ENCODE results near the gene MANEAL.

Gene MANEAL

GRCh38 chr1:37782491-37782890, 11.2 kb upstream of the MANEAL start:
- H3K36me3 ChIP-seq (ENCODE audit: control insufficient read depth, insufficient read depth, low read length), result no peaks in the 10 kb centered on the region
- peaks cover 14% of the 10 kb centered on the region for H3K27me3 ChIP-seq (ENCODE audit: control insufficient read depth, insufficient read depth, low read length, poor library complexity, severe bottlenecking)
- no peak overlapping the region for H3K27ac ChIP-seq (ENCODE audit: insufficient read depth, low read depth, low read length, poor library complexity, severe bottlenecking)
- no peaks in the 10 kb centered on the region for H3K9me3 ChIP-seq (ENCODE audit: control insufficient read depth, low read length)
- H3K4me3 ChIP-seq (ENCODE audit: insufficient read depth, low read depth, low read length), result no peak overlapping the region
- WGBS, 2 experiments, result 85% methylated on average over 15 to 16 of the region's 17 CpGs
- no peaks in the 10 kb centered on the region for H3K4me1 ChIP-seq (ENCODE audit: control insufficient read depth, insufficient read depth, low read length)

GRCh38 chr1:37792943-37793686, 532 bp upstream of the MANEAL start:
- Histone ChIP-seq H3K4me3 (ENCODE audit: insufficient read depth, low read depth, low read length) (no peak overlapping the region), H3K9me3 (ENCODE audit: control insufficient read depth, low read length) (no peaks in the 10 kb centered on the region), H3K36me3 (ENCODE audit: control insufficient read depth, insufficient read depth, low read length) (no peaks in the 10 kb centered on the region), H3K27ac (ENCODE audit: insufficient read depth, low read depth, low read length, poor library complexity, severe bottlenecking) (no peak overlapping the region), H3K27me3 (ENCODE audit: control insufficient read depth, insufficient read depth, low read length, poor library complexity, severe bottlenecking) (peaks cover 78% of the 10 kb centered on the region), H3K4me1 (ENCODE audit: control insufficient read depth, insufficient read depth, low read length) (no peaks in the 10 kb centered on the region)
- WGBS, 2 experiments, result 38% methylated on average over 36 of the region's 36 CpGs

- H3K27ac ChIP-seq (ENCODE audit: insufficient read depth, low read depth, low read length, poor library complexity, severe bottlenecking), result no peak overlapping the region
- no peaks in the 10 kb centered on the region for H3K36me3 ChIP-seq (ENCODE audit: control insufficient read depth, insufficient read depth, low read length)
- H3K4me1 ChIP-seq (ENCODE audit: control insufficient read depth, insufficient read depth, low read length), result no peaks in the 10 kb centered on the region
- no peak overlapping the region for H3K4me3 ChIP-seq (ENCODE audit: insufficient read depth, low read depth, low read length)
- 18 to 19% methylated on average over 59 of the region's 59 CpGs for WGBS, 2 experiments
- no peaks in the 10 kb centered on the region for H3K9me3 ChIP-seq (ENCODE audit: control insufficient read depth, low read length)
- H3K27me3 ChIP-seq (ENCODE audit: control insufficient read depth, insufficient read depth, low read length, poor library complexity, severe bottlenecking), result peaks cover 67% of the 10 kb centered on the region
These were observed 1.0 kb downstream of the MANEAL start for GRCh38 chr1:37794372-37795339.

- Histone ChIP-seq H3K9me3 (ENCODE audit: control insufficient read depth, low read length) (no peaks in the 10 kb centered on the region), H3K27me3 (ENCODE audit: control insufficient read depth, insufficient read depth, low read length, poor library complexity, severe bottlenecking) (peaks cover 58% of the 10 kb centered on the region), H3K4me1 (ENCODE audit: control insufficient read depth, insufficient read depth, low read length) (no peaks in the 10 kb centered on the region), H3K4me3 (ENCODE audit: insufficient read depth, low read depth, low read length) (no peak overlapping the region), H3K36me3 (ENCODE audit: control insufficient read depth, insufficient read depth, low read length) (no peaks in the 10 kb centered on the region), H3K27ac (ENCODE audit: insufficient read depth, low read depth, low read length, poor library complexity, severe bottlenecking) (no peak overlapping the region)
- 25 to 27% methylated on average over 22 of the region's 22 CpGs for WGBS, 2 experiments
These were observed 1.9 kb downstream of the MANEAL start for GRCh38 chr1:37795340-37796125.

GRCh38 chr1:37797750-37798345, 4.2 kb downstream of the MANEAL start:
- Histone ChIP-seq H3K36me3 (ENCODE audit: control insufficient read depth, insufficient read depth, low read length) (peaks cover 11% of the 10 kb centered on the region), H3K4me1 (ENCODE audit: control insufficient read depth, insufficient read depth, low read length) (no peaks in the 10 kb centered on the region), H3K4me3 (ENCODE audit: insufficient read depth, low read depth, low read length) (no peak overlapping the region), H3K27ac (ENCODE audit: insufficient read depth, low read depth, low read length, poor library complexity, severe bottlenecking) (no peak overlapping the region), H3K9me3 (ENCODE audit: control insufficient read depth, low read length) (no peaks in the 10 kb centered on the region), H3K27me3 (ENCODE audit: control insufficient read depth, insufficient read depth, low read length, poor library complexity, severe bottlenecking) (peaks cover 35% of the 10 kb centered on the region)
- 87 to 88% methylated on average over 3 of the region's 3 CpGs for WGBS, 2 experiments

GRCh38 chr1:37802439-37802838, 8.8 kb downstream of the MANEAL start:
- no peaks in the 10 kb centered on the region for H3K27me3 ChIP-seq (ENCODE audit: control insufficient read depth, insufficient read depth, low read length, poor library complexity, severe bottlenecking)
- H3K4me1 ChIP-seq (ENCODE audit: control insufficient read depth, insufficient read depth, low read length), result peaks cover 3% of the 10 kb centered on the region
- WGBS, 2 experiments, result 90 to 97% methylated on average over 1 of the region's 1 CpG
- no peaks in the 10 kb centered on the region for H3K9me3 ChIP-seq (ENCODE audit: control insufficient read depth, low read length)
- H3K36me3 ChIP-seq (ENCODE audit: control insufficient read depth, insufficient read depth, low read length), result peaks cover 44% of the 10 kb centered on the region
- H3K27ac ChIP-seq (ENCODE audit: insufficient read depth, low read depth, low read length, poor library complexity, severe bottlenecking), result no peak overlapping the region
- H3K4me3 ChIP-seq (ENCODE audit: insufficient read depth, low read depth, low read length), result no peak overlapping the region

GRCh38 chr1:37807220-37807554, 13.5 kb downstream of the MANEAL start:
- Histone ChIP-seq H3K36me3 (ENCODE audit: control insufficient read depth, insufficient read depth, low read length) (peaks cover 38% of the 10 kb centered on the region), H3K4me3 (ENCODE audit: insufficient read depth, low read depth, low read length) (peak overlapping the region; percentile 96), H3K27me3 (ENCODE audit: control insufficient read depth, insufficient read depth, low read length, poor library complexity, severe bottlenecking) (no peaks in the 10 kb centered on the region), H3K27ac (ENCODE audit: insufficient read depth, low read depth, low read length, poor library complexity, severe bottlenecking) (no peak overlapping the region), H3K4me1 (ENCODE audit: control insufficient read depth, insufficient read depth, low read length) (peaks cover 7% of the 10 kb centered on the region), H3K9me3 (ENCODE audit: control insufficient read depth, low read length) (no peaks in the 10 kb centered on the region)
- 22 to 24% methylated on average over 9 of the region's 9 CpGs for WGBS, 2 experiments

- H3K27ac ChIP-seq (ENCODE audit: insufficient read depth, low read depth, low read length, poor library complexity, severe bottlenecking), result peak within 1 kb of the TSS; percentile 77
- WGBS, 2 experiments, result 0% methylated on average over 95 of the region's 95 CpGs
These were observed 14.1 kb downstream of the MANEAL start, which contains the start of the genes C1orf122 and YRDC for GRCh38 chr1:37807555-37808368. TSS of gene C1orf122 (plus strand) at chr1:37807790. CDS start at chr1:37808405, 615 bp downstream. TSS of gene YRDC (minus strand) at chr1:37808208. CDS start at chr1:37808180, 28 bp downstream.

More at GRCh38 chr1:37807555-37808368, 14.1 kb downstream of the MANEAL start, which contains the start of the genes C1orf122 and YRDC:
- Histone ChIP-seq H3K4me3 (ENCODE audit: insufficient read depth, low read depth, low read length) (peak within 1 kb of the TSS; percentile 96), H3K9me3 (ENCODE audit: control insufficient read depth, low read length) (no peaks in the 10 kb centered on the region), H3K27me3 (ENCODE audit: control insufficient read depth, insufficient read depth, low read length, poor library complexity, severe bottlenecking) (no peaks in the 10 kb centered on the region), H3K4me1 (ENCODE audit: control insufficient read depth, insufficient read depth, low read length) (peaks cover 7% of the 10 kb centered on the region), H3K36me3 (ENCODE audit: control insufficient read depth, insufficient read depth, low read length) (peaks cover 33% of the 10 kb centered on the region)

Measured in ectodermal cell (in vitro differentiated cells).